Measurements from ENCODE around the gene PITX1. TPM values are rescaled to one million over a fixed set of nuclear protein-coding genes. Genes with fewer than 3 reads are reported as not detected.
"Not testable (repeated sequence)": the region's sequence is repeated elsewhere in the genome, so short reads cannot be mapped to it uniquely, and the experiment has no call there.

Gene PITX1
- 3.6 TPM for total RNA-seq

- DNase-seq (ENCODE audit: low spot score) (no peak), ATAC-seq (no peak)
- intact Hi-C loops (cut with DNase I): no loop called here
These were observed at the start of gene PITX1 for GRCh38 chr5:135033901-135034235. TSS of gene PITX1 (minus strand) at chr5:135034228. CDS start at chr5:135033881, 347 bp downstream.

GRCh38 chr5:135083334-135083733 lies 49.3 kb upstream of the PITX1 start:
- ATAC-seq; DNase-seq (ENCODE audit: low spot score); intact Hi-C loops (cut with DNase I): not testable (repeated sequence)

GRCh38 chr5:135081240-135081639 lies 47.2 kb upstream of the PITX1 start:
- intact Hi-C loops (cut with DNase I): no loop called here
- DNase-seq (ENCODE audit: low spot score): no peak
- ATAC-seq: no peak

- intact Hi-C loops (cut with DNase I): no loop called here
- no peak for ATAC-seq
- no peak for DNase-seq (ENCODE audit: low spot score)
These were observed 45.7 kb upstream of the PITX1 start for GRCh38 chr5:135079760-135080159.

- peak; percentile 14 for DNase-seq (ENCODE audit: low spot score)
These were observed 45.2 kb upstream of the PITX1 start for GRCh38 chr5:135079099-135079681.

GRCh38 chr5:135076801-135077200 lies 42.8 kb upstream of the PITX1 start:
- ATAC-seq: no peak
- peak; percentile 44 for DNase-seq (ENCODE audit: low spot score)
- intact Hi-C loops (cut with DNase I): no loop called here

More at GRCh38 chr5:135079099-135079681, 45.2 kb upstream of the PITX1 start:
- intact Hi-C loops (cut with DNase I): no loop called here
- no peak for ATAC-seq

GRCh38 chr5:135076051-135076491 lies 42.0 kb upstream of the PITX1 start:
- intact Hi-C loops (cut with DNase I): no loop called here
- DNase-seq (ENCODE audit: low spot score): no peak
- ATAC-seq: no peak

- ATAC-seq: no peak
- DNase-seq (ENCODE audit: low spot score): no peak
- intact Hi-C loops (cut with DNase I): no loop called here
These were observed 41.6 kb upstream of the PITX1 start for GRCh38 chr5:135075621-135076020.

GRCh38 chr5:135073761-135074345 lies 39.8 kb upstream of the PITX1 start:
- ATAC-seq: no peak
- peak; percentile 50 for DNase-seq (ENCODE audit: low spot score)
- intact Hi-C loops (cut with DNase I): no loop called here

- DNase-seq (ENCODE audit: low spot score): peak; percentile 22
- no peak for ATAC-seq
- intact Hi-C loops (cut with DNase I): no loop called here
These were observed 38.6 kb upstream of the PITX1 start for GRCh38 chr5:135072387-135073281.

- DNase-seq (ENCODE audit: low spot score): no peak
- intact Hi-C loops (cut with DNase I): no loop called here
- ATAC-seq: no peak
These were observed 37.3 kb upstream of the PITX1 start for GRCh38 chr5:135071311-135071710.

- DNase-seq (ENCODE audit: low spot score): no peak
- no peak for ATAC-seq
- intact Hi-C loops (cut with DNase I): no loop called here
These were observed 36.0 kb upstream of the PITX1 start for GRCh38 chr5:135069895-135070657.

GRCh38 chr5:135069016-135069770 lies 35.2 kb upstream of the PITX1 start:
- DNase-seq (ENCODE audit: low spot score): no peak
- intact Hi-C loops (cut with DNase I): no loop called here
- ATAC-seq: no peak

- DNase-seq (ENCODE audit: low spot score) (no peak), ATAC-seq (no peak)
These were observed 33.6 kb upstream of the PITX1 start for GRCh38 chr5:135067587-135067986.

GRCh38 chr5:135066781-135067180 lies 32.8 kb upstream of the PITX1 start:
- DNase-seq (ENCODE audit: low spot score): no peak
- no peak for ATAC-seq
- intact Hi-C loops (cut with DNase I): no loop called here

More at GRCh38 chr5:135067587-135067986, 33.6 kb upstream of the PITX1 start:
- intact Hi-C loops (cut with DNase I): no loop called here

GRCh38 chr5:135065306-135066265 lies 31.6 kb upstream of the PITX1 start:
- DNase-seq (ENCODE audit: low spot score): no peak
- no peak for ATAC-seq
- intact Hi-C loops (cut with DNase I): no loop called here

- ATAC-seq (no peak), DNase-seq (ENCODE audit: low spot score) (no peak)
- intact Hi-C loops (cut with DNase I): no loop called here
These were observed 30.2 kb upstream of the PITX1 start for GRCh38 chr5:135064235-135064570.

Measured in sciatic nerve (tissue), 2 donors.